Jurkat, Clone E6-1 (cell line): ENCODE data around the gene MEAK7.

ENCODE experiments used
- DNase-seq: peaks from one replicate; pipeline ENCODE4 v3.0.0-alpha.2; 2011; ENCODE audit warnings: low read depth, low spot score
- H3K4me3 ChIP-seq: 2 replicates; pipeline ENCODE4 v1.5.1; 2011; ENCODE audit warnings: mild to moderate bottlenecking, low read length, control low read depth, moderate library complexity

MEAK7 gene

GRCh38 chr16:84498859-84499620 is 5.4 kb downstream of the MEAK7 start:
- H3K4me3 ChIP-seq, result no peak overlapping the region
- DNase-seq, result no peak

GRCh38 chr16:84498223-84498610 is 6.2 kb downstream of the MEAK7 start:
- DNase-seq, result no peak
- H3K4me3 ChIP-seq, result no peak overlapping the region

- no peak for DNase-seq
- H3K4me3 ChIP-seq, result no peak overlapping the region
These were observed 6.8 kb downstream of the MEAK7 start for GRCh38 chr16:84497418-84498222.

- no peak for DNase-seq
- no peak overlapping the region for H3K4me3 ChIP-seq
These were observed 7.5 kb downstream of the MEAK7 start for GRCh38 chr16:84496991-84497390.

- DNase-seq, result no peak
- no peak overlapping the region for H3K4me3 ChIP-seq
These were observed 9.0 kb downstream of the MEAK7 start for GRCh38 chr16:84495506-84495905.

- DNase-seq, result peak; percentile 46
- H3K4me3 ChIP-seq, result no peak overlapping the region
These were observed 15.3 kb downstream of the MEAK7 start for GRCh38 chr16:84489131-84489530.

- DNase-seq, result no peak
- no peak overlapping the region for H3K4me3 ChIP-seq
These were observed 17.1 kb downstream of the MEAK7 start for GRCh38 chr16:84487358-84487757.

GRCh38 chr16:84486551-84487235 is 17.8 kb downstream of the MEAK7 start:
- no peak for DNase-seq
- H3K4me3 ChIP-seq, result no peak overlapping the region

GRCh38 chr16:84486126-84486525 is 18.3 kb downstream of the MEAK7 start:
- no peak for DNase-seq
- H3K4me3 ChIP-seq, result no peak overlapping the region

GRCh38 chr16:84485255-84486010 is 19.0 kb downstream of the MEAK7 start:
- DNase-seq, result no peak
- no peak overlapping the region for H3K4me3 ChIP-seq

GRCh38 chr16:84484579-84485254 is 19.7 kb downstream of the MEAK7 start:
- H3K4me3 ChIP-seq, result no peak overlapping the region
- no peak for DNase-seq

GRCh38 chr16:84483882-84484565 is 20.4 kb downstream of the MEAK7 start:
- no peak for DNase-seq
- H3K4me3 ChIP-seq, result no peak overlapping the region

GRCh38 chr16:84482951-84483881 is 21.2 kb downstream of the MEAK7 start:
- no peak for DNase-seq
- no peak overlapping the region for H3K4me3 ChIP-seq

GRCh38 chr16:84482001-84482891 is 22.2 kb downstream of the MEAK7 start:
- no peak overlapping the region for H3K4me3 ChIP-seq
- DNase-seq, result no peak

GRCh38 chr16:84481051-84481735 is 23.3 kb downstream of the MEAK7 start:
- H3K4me3 ChIP-seq, result no peak overlapping the region
- DNase-seq, result no peak
